Measurements from ENCODE around the gene ZRSR2.

DNA sequence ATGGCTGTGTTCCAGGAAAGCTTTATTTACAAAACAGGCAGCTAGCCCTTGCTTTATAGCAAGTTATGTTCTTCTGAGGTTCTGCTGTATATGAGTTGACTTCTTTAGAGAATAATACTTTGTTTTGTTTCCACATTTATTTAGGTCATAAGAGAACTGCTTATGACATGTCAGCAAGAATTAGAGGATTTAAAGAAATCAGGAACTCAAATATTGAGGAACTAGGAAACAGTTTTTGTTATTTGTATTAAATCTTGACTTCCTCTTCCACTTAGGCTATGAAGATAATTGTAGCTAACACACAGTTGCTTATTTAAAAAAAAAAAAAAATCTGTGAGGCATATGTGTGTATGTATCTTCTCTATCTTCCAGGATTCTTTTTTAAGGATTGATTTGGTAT lies 14.3 kb downstream of the ZRSR2 start:
- TF ChIP-seq, protein P1, sequence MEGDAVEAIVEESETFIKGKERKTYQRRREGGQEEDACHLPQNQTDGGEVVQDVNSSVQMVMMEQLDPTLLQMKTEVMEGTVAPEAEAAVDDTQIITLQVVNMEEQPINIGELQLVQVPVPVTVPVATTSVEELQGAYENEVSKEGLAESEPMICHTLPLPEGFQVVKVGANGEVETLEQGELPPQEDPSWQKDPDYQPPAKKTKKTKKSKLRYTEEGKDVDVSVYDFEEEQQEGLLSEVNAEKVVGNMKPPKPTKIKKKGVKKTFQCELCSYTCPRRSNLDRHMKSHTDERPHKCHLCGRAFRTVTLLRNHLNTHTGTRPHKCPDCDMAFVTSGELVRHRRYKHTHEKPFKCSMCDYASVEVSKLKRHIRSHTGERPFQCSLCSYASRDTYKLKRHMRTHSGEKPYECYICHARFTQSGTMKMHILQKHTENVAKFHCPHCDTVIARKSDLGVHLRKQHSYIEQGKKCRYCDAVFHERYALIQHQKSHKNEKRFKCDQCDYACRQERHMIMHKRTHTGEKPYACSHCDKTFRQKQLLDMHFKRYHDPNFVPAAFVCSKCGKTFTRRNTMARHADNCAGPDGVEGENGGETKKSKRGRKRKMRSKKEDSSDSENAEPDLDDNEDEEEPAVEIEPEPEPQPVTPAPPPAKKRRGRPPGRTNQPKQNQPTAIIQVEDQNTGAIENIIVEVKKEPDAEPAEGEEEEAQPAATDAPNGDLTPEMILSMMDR (IDR thresholded peaks at IDR 0.05 in 2 of 3, conservative IDR thresholded peaks at IDR 0.05 in 1 of 3; ENCODE audit: insufficient read depth in 2 of 3, low read depth in 1 of 3, low read length in 3 of 3), result no peak
- TF ChIP-seq SRF (CRISPR knock-in tag; IDR thresholded peaks at IDR 0.05) (no peak), REST (IDR thresholded peaks at IDR 0.05; ENCODE audit: borderline replicate concordance) (no peak), REST (CRISPR knock-in tag; IDR thresholded peaks at IDR 0.05; ENCODE audit: low read depth) (no peak)
